ENCODE measurements around the gene LTBP1. TPM values are rescaled to one million over a fixed set of nuclear protein-coding genes. Genes with fewer than 3 reads are reported as not detected.

Gene LTBP1
- polyA plus RNA-seq, 1 donor (not counting 4 experiments of a cell fraction or from before 2014, with no cell fraction given), result 9.2 TPM

- TF ChIP-seq CTCF (optimal IDR thresholded peaks at IDR 0.05 in 1 of 3, IDR thresholded peaks at IDR 0.05 in 1 of 3, conservative IDR thresholded peaks at IDR 0.05 in 1 of 3; ENCODE audit: extremely low read depth in 1 of 3, insufficient read depth in 2 of 3, low read length in 3 of 3) (no peak), EZH2 (IDR thresholded peaks at IDR 0.05; ENCODE audit: low read length) (no peak)
- no peaks in the 10 kb centered on the region for H3K9me3 ChIP-seq (ENCODE audit: control insufficient read depth, low read depth, low read length)
- no peak overlapping the region for H3K9ac ChIP-seq (ENCODE audit: control insufficient read depth, extremely low read depth, insufficient read depth, low read length)
- FAIRE-seq, result no peak
- no peak overlapping the region for H3K4me3 ChIP-seq (ENCODE audit: control insufficient read depth in 2 of 3, extremely low read depth in 1 of 3, insufficient read depth in 2 of 3, low read depth in 1 of 3, low read length in 3 of 3)
- no peaks in the 10 kb centered on the region for H3K9me1 ChIP-seq (ENCODE audit: control insufficient read depth, extremely low read depth, insufficient read depth, low read length)
- H4K20me1 ChIP-seq (ENCODE audit: control insufficient read depth, extremely low read depth, insufficient read depth, low read length), result no peaks in the 10 kb centered on the region
- dilution Hi-C loops (cut with MboI; ENCODE audit: extremely low pct_ligation_motif_present, low sequenced_read_pairs), result no loop called here
- no peaks in the 10 kb centered on the region for H3K4me1 ChIP-seq (ENCODE audit: control insufficient read depth, extremely low read depth, insufficient read depth, low read length)
- no peaks in the 10 kb centered on the region for H3K36me3 ChIP-seq (ENCODE audit: control insufficient read depth in 2 of 2, extremely low read depth in 1 of 2, insufficient read depth in 2 of 2, low read length in 2 of 2)
- H3K27me3 ChIP-seq (ENCODE audit: control insufficient read depth, extremely low read depth, insufficient read depth, low read length), result no peaks in the 10 kb centered on the region
- no peak for DNase-seq (ENCODE audit: low read depth, low spot score)
- H3K27ac ChIP-seq (ENCODE audit: control insufficient read depth, insufficient read depth, low read length), result no peak overlapping the region
- H3K4me2 ChIP-seq (ENCODE audit: control insufficient read depth, extremely low read depth, insufficient read depth, low read depth, low read length), result no peak overlapping the region
- H3K79me2 ChIP-seq (ENCODE audit: control insufficient read depth, insufficient read depth, low read length), result no peaks in the 10 kb centered on the region
- no peak overlapping the region for H2AFZ ChIP-seq (ENCODE audit: control insufficient read depth, low read length)
Observed at GRCh38 chr2:33002863-33003262, 56.1 kb downstream of the LTBP1 start.

- H2AFZ ChIP-seq (ENCODE audit: control insufficient read depth, low read length), result no peak overlapping the region
- TF ChIP-seq CTCF (optimal IDR thresholded peaks at IDR 0.05 in 1 of 3, IDR thresholded peaks at IDR 0.05 in 1 of 3, conservative IDR thresholded peaks at IDR 0.05 in 1 of 3; ENCODE audit: extremely low read depth in 1 of 3, insufficient read depth in 2 of 3, low read length in 3 of 3) (no peak), EZH2 (IDR thresholded peaks at IDR 0.05; ENCODE audit: low read length) (no peak)
- H3K9me1 ChIP-seq (ENCODE audit: control insufficient read depth, extremely low read depth, insufficient read depth, low read length), result no peaks in the 10 kb centered on the region
- H4K20me1 ChIP-seq (ENCODE audit: control insufficient read depth, extremely low read depth, insufficient read depth, low read length), result no peaks in the 10 kb centered on the region
- H3K79me2 ChIP-seq (ENCODE audit: control insufficient read depth, insufficient read depth, low read length), result no peaks in the 10 kb centered on the region
- no peak for FAIRE-seq
- no peaks in the 10 kb centered on the region for H3K9me3 ChIP-seq (ENCODE audit: control insufficient read depth, low read depth, low read length)
- H3K36me3 ChIP-seq (ENCODE audit: control insufficient read depth in 2 of 2, extremely low read depth in 1 of 2, insufficient read depth in 2 of 2, low read length in 2 of 2), result no peaks in the 10 kb centered on the region
- H3K9ac ChIP-seq (ENCODE audit: control insufficient read depth, extremely low read depth, insufficient read depth, low read length), result no peak overlapping the region
- no peak overlapping the region for H3K4me3 ChIP-seq (ENCODE audit: control insufficient read depth in 2 of 3, extremely low read depth in 1 of 3, insufficient read depth in 2 of 3, low read depth in 1 of 3, low read length in 3 of 3)
- H3K4me2 ChIP-seq (ENCODE audit: control insufficient read depth, extremely low read depth, insufficient read depth, low read depth, low read length), result no peak overlapping the region
- no peak for DNase-seq (ENCODE audit: low read depth, low spot score)
- H3K27ac ChIP-seq (ENCODE audit: control insufficient read depth, insufficient read depth, low read length), result no peak overlapping the region
- dilution Hi-C loops (cut with MboI; ENCODE audit: extremely low pct_ligation_motif_present, low sequenced_read_pairs), result no loop called here
- H3K4me1 ChIP-seq (ENCODE audit: control insufficient read depth, extremely low read depth, insufficient read depth, low read length), result no peaks in the 10 kb centered on the region
- H3K27me3 ChIP-seq (ENCODE audit: control insufficient read depth, extremely low read depth, insufficient read depth, low read length), result no peaks in the 10 kb centered on the region
Observed at GRCh38 chr2:33005057-33005456, 58.3 kb downstream of the LTBP1 start.

Data from keratinocyte (primary cell).